Adrenal gland (tissue), 12 donors: ENCODE data around the gene SYNDIG1. TPM values are rescaled to one million over a fixed set of nuclear protein-coding genes. Genes with fewer than 3 reads are reported as not detected.

Experiments
- DNase-seq, 7 donors: peaks; one replicate each; pipeline ENCODE4 v3.0.0-alpha.2; 2019 to 2020
- H3K27ac ChIP-seq, 5 donors: fragments of 200-600 bp; sonication (generic) in 4 of 5; 1 replicate in 3 of 5; 2 replicates in 2 of 5; pipeline versions ENCODE4 v1.5.1 to v1.8.0; 2016 to 2020; ENCODE audit warnings: mild to moderate bottlenecking in 1 of 5
- H3K27me3 ChIP-seq: fragments of 200-600 bp; 2 replicates; pipeline ENCODE4 v1.8.0; 2021
- H3K36me3 ChIP-seq, 2 donors: fragments of 200-600 bp; replicated peaks in 1 of 2; 1 replicate in 1 of 2; 2 replicates in 1 of 2; pipeline versions ENCODE4 v1.5.1 to v1.8.0; 2018 to 2022
- H3K4me1 ChIP-seq, 2 donors: fragments of 200-600 bp; replicated peaks in 1 of 2; 1 replicate in 1 of 2; 2 replicates in 1 of 2; pipeline versions ENCODE4 v1.5.1 to v1.8.0; 2018 to 2021
- H3K4me3 ChIP-seq, 4 donors: fragments of 200-600 bp; sonication (generic) in 3 of 4; one replicate each; pipeline ENCODE4 v1.5.1; 2016 to 2018
- H3K9me3 ChIP-seq, 3 donors: fragments of 200-600 bp; sonication (generic) in 1 of 3; replicated peaks in 1 of 3; 1 replicate in 2 of 3; 2 replicates in 1 of 3; pipeline versions ENCODE4 v1.5.1 to v1.8.0; 2016 to 2021
- POLR2A ChIP-seq, 2 donors: fragments of 450-650 bp; IDR thresholded peaks; one replicate each; pipeline ENCODE4 v1.6.1; 2017; ENCODE audit warnings: antibody characterized with exemption in 2 of 2, mild to moderate bottlenecking in 2 of 2, moderate library complexity in 1 of 2
- WGBS, 4 donors: extraction: QIAGEN DNeasy Blood & Tissue Kit in 2 of 4; methylation state at CpG; one replicate each; pipeline versions ENCODE4 v1.1.5 to v1.1.7; 2013 to 2017; 5-methylcytosine and 5-hydroxymethylcytosine counted together
- intact Hi-C, 2 donors: fragments of 100-400 bp; cut with DNase I; formaldehyde crosslinking; loops; one replicate each; pipeline versions ENCODE4 v1.14.1 to v1.15.0; 2022 to 2023
- polyA plus RNA-seq, 3 donors: library from polyadenylated mRNA; stranded (reverse); fragments of 200-250 nt in 2 of 3; fragments of 350-450 nt in 1 of 3; fragmentation: Illumina TruSeq in 1 of 3; extraction: RNeasy Lipid Tissue Mini Kit (QIAGEN cat#74804) in 1 of 3; gene quantifications; one replicate each; pipeline ENCODE4 v1.2.3, GENCODE V29; 2013 to 2014
- total RNA-seq, 9 donors: library from RNA; depleted of rRNA in 4 of 9; stranded (reverse); fragments of >200 nt in 4 of 9; fragments of 120-200 nt in 1 of 9; fragmentation: NEBNext Ultra II Directional in 1 of 9; extraction: Animal tissue kit (Norgen Biotek cat#: 25700) in 1 of 9; gene quantifications; one replicate each; pipeline versions ENCODE4 v1.1.0 to v1.2.4, GENCODE V29; 2013 to 2023
- TF ChIP-seq, protein P1 (sequence below), 6 experiments: fragments of 450-650 bp in 4 of 6; fragments of 200-600 bp in 2 of 6; sonication (generic) in 1 of 6; IDR thresholded peaks; 1 replicate in 5 of 6; 2 replicates in 1 of 6; pipeline versions ENCODE4 v1.5.1 to v1.8.0; 2016 to 2021; ENCODE audit warnings: antibody characterized with exemption in 6 of 6, mild to moderate bottlenecking in 2 of 6, moderate library complexity in 1 of 6
- donor health status: healthy with polysubstance abuse.
- donor health status: Bipolar disorder and iron deficiency.
- donor health status: DM: yes; HTN: yes; CAD: no.
- donor health status: DM: no; HTN: no; CAD: no.
- donor health status: DM: no; HTN: no; CAD: no.
- donor health status: DM: yes; HTN: yes; CAD: no.

SYNDIG1 gene
- total and polyA plus RNA-seq, 12 donors, result 0.26 to 3.6 (median 0.76) TPM

- intact Hi-C loops, result no loop called here
- Histone ChIP-seq H3K4me3 (no peak overlapping the region), H3K9me3 (no peaks in the 10 kb centered on the region), H3K27ac (no peak overlapping the region), H3K27me3 (no peaks in the 10 kb centered on the region), H3K4me1 (no peaks in the 10 kb centered on the region), H3K36me3 (no peaks in the 10 kb centered on the region)
- peak in 1 of 7 donors; percentile 35 for DNase-seq
- TF ChIP-seq, protein P1, sequence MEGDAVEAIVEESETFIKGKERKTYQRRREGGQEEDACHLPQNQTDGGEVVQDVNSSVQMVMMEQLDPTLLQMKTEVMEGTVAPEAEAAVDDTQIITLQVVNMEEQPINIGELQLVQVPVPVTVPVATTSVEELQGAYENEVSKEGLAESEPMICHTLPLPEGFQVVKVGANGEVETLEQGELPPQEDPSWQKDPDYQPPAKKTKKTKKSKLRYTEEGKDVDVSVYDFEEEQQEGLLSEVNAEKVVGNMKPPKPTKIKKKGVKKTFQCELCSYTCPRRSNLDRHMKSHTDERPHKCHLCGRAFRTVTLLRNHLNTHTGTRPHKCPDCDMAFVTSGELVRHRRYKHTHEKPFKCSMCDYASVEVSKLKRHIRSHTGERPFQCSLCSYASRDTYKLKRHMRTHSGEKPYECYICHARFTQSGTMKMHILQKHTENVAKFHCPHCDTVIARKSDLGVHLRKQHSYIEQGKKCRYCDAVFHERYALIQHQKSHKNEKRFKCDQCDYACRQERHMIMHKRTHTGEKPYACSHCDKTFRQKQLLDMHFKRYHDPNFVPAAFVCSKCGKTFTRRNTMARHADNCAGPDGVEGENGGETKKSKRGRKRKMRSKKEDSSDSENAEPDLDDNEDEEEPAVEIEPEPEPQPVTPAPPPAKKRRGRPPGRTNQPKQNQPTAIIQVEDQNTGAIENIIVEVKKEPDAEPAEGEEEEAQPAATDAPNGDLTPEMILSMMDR (IDR thresholded peaks at IDR 0.05), result no peak
- TF ChIP-seq POLR2A (IDR thresholded peaks at IDR 0.05), result no peak
- WGBS, 4 donors, result 81 to 95% (median 87%) methylated on average over 2 to 4 of the region's 4 CpGs
These were observed 23.8 kb downstream of the SYNDIG1 start for GRCh38 chr20:24493181-24493580.

- Histone ChIP-seq H3K9me3 (no peaks in the 10 kb centered on the region), H3K27ac (no peak overlapping the region), H3K27me3 (no peaks in the 10 kb centered on the region), H3K36me3 (no peaks in the 10 kb centered on the region), H3K4me1 (no peaks in the 10 kb centered on the region), H3K4me3 (no peak overlapping the region)
- intact Hi-C loops, result no loop called here
- 82 to 86% (median 83%) methylated on average over 23 of the region's 23 CpGs for WGBS, 4 donors
- TF ChIP-seq, protein P1 (IDR thresholded peaks at IDR 0.05), result no peak
- TF ChIP-seq POLR2A (IDR thresholded peaks at IDR 0.05), result no peak
- no peak for DNase-seq
These were observed 24.4 kb downstream of the SYNDIG1 start for GRCh38 chr20:24493661-24494459.

DNA sequence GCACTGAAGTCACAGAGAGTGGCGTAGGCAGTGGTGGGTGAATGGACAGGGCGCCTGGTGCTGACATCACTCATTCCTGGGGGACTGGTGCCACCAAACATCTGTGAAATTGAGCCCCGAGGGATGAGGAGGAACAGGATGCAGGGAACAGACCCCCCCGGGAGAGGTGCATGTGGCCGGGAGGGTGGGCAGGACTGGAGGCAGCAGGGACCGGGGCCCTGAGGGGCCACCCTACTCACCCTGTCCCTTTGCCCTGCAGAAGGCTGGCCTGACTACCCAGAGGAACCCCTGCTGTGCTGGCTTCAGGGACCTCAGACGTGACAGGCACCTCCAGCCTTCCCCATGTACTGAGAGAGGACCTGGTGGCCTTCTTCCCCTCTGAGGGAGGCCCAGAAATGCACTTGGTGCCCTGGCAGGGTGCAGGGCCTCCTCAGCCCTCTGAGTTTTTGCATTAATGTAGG is 25.1 kb downstream of the SYNDIG1 start:
- H3K27ac ChIP-seq, result no peak overlapping the region
- DNase-seq, result no peak
- whole genome bisulfite sequencing, 4 donors, result 84 to 92% (median 88%) methylated on average over 5 to 7 of the region's 7 CpGs
- no peak for TF ChIP-seq POLR2A (IDR thresholded peaks at IDR 0.05)
- TF ChIP-seq, protein P1 (IDR thresholded peaks at IDR 0.05), result no peak
- H3K4me1 ChIP-seq, result no peaks in the 10 kb centered on the region
- intact Hi-C loops, result no loop called here
- no peaks in the 10 kb centered on the region for H3K36me3 ChIP-seq
- no peaks in the 10 kb centered on the region for H3K27me3 ChIP-seq
- H3K9me3 ChIP-seq, result no peaks in the 10 kb centered on the region
- no peak overlapping the region for H3K4me3 ChIP-seq

GRCh38 chr20:24495266-24495665 is 25.8 kb downstream of the SYNDIG1 start:
- DNase-seq, result no peak
- H3K27me3 ChIP-seq, result no peaks in the 10 kb centered on the region
- intact Hi-C loops, result no loop called here
- H3K36me3 ChIP-seq, result no peaks in the 10 kb centered on the region
- H3K4me3 ChIP-seq, result no peak overlapping the region
- no peaks in the 10 kb centered on the region for H3K4me1 ChIP-seq
- no peak for TF ChIP-seq POLR2A (IDR thresholded peaks at IDR 0.05)
- TF ChIP-seq, protein P1 (IDR thresholded peaks at IDR 0.05), result no peak
- 86 to 90% (median 90%) methylated on average over 5 to 8 of the region's 8 CpGs for WGBS, 4 donors
- no peaks in the 10 kb centered on the region for H3K9me3 ChIP-seq
- H3K27ac ChIP-seq, result no peak overlapping the region
